Dendritic cell treated with granulocyte-macrophage colony-stimulating factor and Interleukin-4, amounts not matched to agents 40 ng/mL and 50 ng/mL, for 4 days (primary cell): Measurements from ENCODE around the gene CCDC177.

Experiments
- H3K27ac Mint-ChIP-seq: one replicate; pipeline ENCODE4 v1.8.0; 2022; ENCODE audit warnings: mild to moderate bottlenecking, mixed read lengths
- H3K27me3 Mint-ChIP-seq: one replicate; pipeline ENCODE4 v1.8.0; 2022; ENCODE audit warnings: mild to moderate bottlenecking, mixed read lengths
- H3K36me3 Mint-ChIP-seq: one replicate; pipeline ENCODE4 v1.8.0; 2022; ENCODE audit warnings: low read depth, mixed read lengths
- H3K4me1 Mint-ChIP-seq: one replicate; pipeline ENCODE4 v1.8.0; 2022; ENCODE audit warnings: low read depth, mixed read lengths
- H3K4me3 Mint-ChIP-seq: one replicate; pipeline ENCODE4 v1.8.0; 2022; ENCODE audit warnings: mild to moderate bottlenecking, moderate library complexity, mixed read lengths
- H3K9me3 Mint-ChIP-seq: one replicate; pipeline ENCODE4 v1.8.0; 2022; ENCODE audit warnings: mixed read lengths
- intact Hi-C: fragments of 100-400 bp; cut with micrococcal nuclease; formaldehyde crosslinking; loops from one replicate; pipeline ENCODE4 v1.15.0; 2022

Gene CCDC177

DNA sequence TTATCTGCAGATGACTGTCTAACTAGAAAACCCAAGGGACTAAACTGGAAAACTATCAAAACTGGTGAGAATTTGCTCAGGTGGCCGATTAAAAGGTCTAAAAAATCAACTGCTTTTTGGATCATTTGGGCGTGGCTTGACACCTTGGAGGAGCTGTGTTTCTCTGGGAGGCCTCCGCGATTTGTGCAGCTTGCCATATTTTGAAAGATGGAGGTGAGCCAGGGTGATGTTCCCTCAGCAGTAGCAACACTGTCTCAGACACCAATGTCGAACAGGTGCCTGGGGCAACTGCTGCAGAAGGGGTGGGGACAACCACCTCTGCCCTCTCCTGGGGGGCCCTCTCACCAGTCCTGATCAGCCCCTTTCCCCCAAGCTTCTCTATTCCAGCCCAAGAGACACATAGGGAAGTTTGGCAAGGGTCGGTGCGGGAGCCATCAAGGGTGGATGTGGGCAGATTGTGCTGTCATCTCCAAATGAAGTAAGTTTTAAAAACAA is 3.8 kb downstream of the CCDC177 start:
- no peak overlapping the region for H3K4me3 Mint-ChIP-seq
- H3K27me3 Mint-ChIP-seq, result peaks cover 89% of the 10 kb centered on the region

DNA sequence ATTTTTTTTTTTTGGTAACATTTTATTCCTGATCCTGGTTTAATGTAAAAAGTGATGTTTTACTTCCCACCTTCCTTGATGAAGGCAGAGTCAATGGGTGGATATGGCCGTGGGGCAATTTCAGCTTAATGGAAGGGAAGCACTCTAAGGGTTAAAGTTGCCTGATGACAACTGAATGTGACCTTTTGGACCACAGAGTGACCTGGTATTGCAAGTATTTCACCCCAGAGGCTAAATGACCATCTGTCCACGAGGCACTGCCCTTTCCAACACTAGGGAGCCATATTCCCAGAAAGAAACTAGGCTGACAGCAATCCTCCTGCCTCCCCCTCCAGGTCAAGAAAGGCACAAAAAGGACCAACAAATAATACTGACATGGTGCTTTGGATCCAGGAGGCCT is 4.8 kb downstream of the CCDC177 start:
- Mint-ChIP-seq H3K27ac (no peak overlapping the region), H3K9me3 (no peaks in the 10 kb centered on the region), H3K27me3 (peaks cover 88% of the 10 kb centered on the region), H3K36me3 (no peaks in the 10 kb centered on the region), H3K4me3 (no peak overlapping the region), H3K4me1 (peaks cover 12% of the 10 kb centered on the region)
- intact Hi-C loops, result loop anchor here (5.0 kb wide), 1 partner anchor 328 kb away; no protein-coding TSS in a partner anchor

More for the DNA sequence above, 3.8 kb downstream of the CCDC177 start:
- Mint-ChIP-seq H3K36me3 (no peaks in the 10 kb centered on the region), H3K4me1 (peaks cover 12% of the 10 kb centered on the region), H3K27ac (no peak overlapping the region), H3K9me3 (no peaks in the 10 kb centered on the region)
- intact Hi-C loops, result loop anchor here (5.0 kb wide), 1 partner anchor 329 kb away; no protein-coding TSS in a partner anchor

DNA sequence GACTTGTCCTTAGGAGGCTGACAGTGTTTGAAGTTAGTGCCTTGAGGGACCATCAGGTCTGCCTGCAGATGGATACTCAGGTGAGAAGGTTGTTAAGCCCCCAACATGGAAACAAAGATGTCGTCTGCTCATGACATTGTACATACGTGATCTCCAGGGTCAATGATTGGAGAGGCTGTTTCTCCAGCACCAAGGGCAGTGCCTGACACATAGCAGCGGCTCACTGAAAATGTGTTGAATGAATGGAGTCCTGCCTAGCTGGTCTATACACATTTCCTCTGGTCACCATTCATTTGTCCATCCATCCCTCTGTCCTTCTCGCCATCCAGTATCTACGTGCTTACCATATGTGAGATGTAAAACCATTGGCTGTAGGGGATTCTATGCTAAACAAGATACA is 7.1 kb downstream of the CCDC177 start:
- H3K9me3 Mint-ChIP-seq, result no peaks in the 10 kb centered on the region
- peaks cover 83% of the 10 kb centered on the region for H3K27me3 Mint-ChIP-seq
- no peaks in the 10 kb centered on the region for H3K36me3 Mint-ChIP-seq
- intact Hi-C loops, result no loop called here
- H3K4me3 Mint-ChIP-seq, result no peak overlapping the region
- H3K4me1 Mint-ChIP-seq, result peaks cover 6% of the 10 kb centered on the region
- no peak overlapping the region for H3K27ac Mint-ChIP-seq

DNA sequence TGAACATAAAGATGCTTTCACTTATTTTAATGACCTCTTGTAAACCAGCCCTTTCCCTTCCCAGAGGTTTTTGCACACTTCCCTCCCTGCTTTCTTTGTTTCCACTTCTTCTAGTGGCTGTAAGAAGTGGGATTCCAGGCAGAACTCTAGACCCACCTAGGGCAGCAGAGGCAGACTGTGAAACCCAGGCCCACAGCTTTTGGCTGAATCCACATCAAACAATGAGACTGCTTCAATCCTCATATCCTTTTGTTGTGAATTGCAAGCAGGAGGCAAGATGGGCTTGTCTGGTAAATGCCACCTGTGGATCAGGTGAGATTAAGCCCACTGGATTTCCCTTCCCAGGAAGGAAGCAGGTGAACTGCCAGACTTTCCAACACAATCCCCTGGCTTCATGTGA is 12.8 kb downstream of the CCDC177 start:
- intact Hi-C loops, result no loop called here
- no peak overlapping the region for H3K27ac Mint-ChIP-seq
- no peak overlapping the region for H3K4me3 Mint-ChIP-seq
- H3K27me3 Mint-ChIP-seq, result peaks cover 61% of the 10 kb centered on the region
- H3K9me3 Mint-ChIP-seq, result no peaks in the 10 kb centered on the region
- no peaks in the 10 kb centered on the region for H3K4me1 Mint-ChIP-seq
- no peaks in the 10 kb centered on the region for H3K36me3 Mint-ChIP-seq

DNA sequence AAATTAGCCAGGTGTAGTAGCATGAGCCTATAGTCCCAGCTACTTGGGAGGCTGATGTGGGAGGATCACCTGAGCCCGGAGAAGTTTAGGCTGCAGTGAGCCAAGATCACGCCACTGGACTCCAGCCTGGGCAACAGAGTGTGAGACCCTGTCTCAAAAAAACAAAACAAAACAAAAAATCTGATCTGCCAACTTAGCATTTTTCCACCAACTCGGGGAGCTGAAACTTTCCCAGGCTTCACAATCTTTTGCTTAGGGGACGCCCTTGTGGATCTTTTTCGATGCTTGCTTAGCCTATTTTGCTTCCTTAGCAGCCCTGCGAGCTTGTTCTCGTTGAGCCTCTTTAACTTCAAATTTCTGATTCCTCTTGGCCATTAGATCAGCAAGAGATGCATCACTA is 13.8 kb downstream of the CCDC177 start:
- Mint-ChIP-seq H3K4me3 (no peak overlapping the region), H3K4me1 (no peaks in the 10 kb centered on the region), H3K27ac (no peak overlapping the region), H3K9me3 (no peaks in the 10 kb centered on the region), H3K36me3 (no peaks in the 10 kb centered on the region), H3K27me3 (peaks cover 52% of the 10 kb centered on the region)
- intact Hi-C loops, result no loop called here

DNA sequence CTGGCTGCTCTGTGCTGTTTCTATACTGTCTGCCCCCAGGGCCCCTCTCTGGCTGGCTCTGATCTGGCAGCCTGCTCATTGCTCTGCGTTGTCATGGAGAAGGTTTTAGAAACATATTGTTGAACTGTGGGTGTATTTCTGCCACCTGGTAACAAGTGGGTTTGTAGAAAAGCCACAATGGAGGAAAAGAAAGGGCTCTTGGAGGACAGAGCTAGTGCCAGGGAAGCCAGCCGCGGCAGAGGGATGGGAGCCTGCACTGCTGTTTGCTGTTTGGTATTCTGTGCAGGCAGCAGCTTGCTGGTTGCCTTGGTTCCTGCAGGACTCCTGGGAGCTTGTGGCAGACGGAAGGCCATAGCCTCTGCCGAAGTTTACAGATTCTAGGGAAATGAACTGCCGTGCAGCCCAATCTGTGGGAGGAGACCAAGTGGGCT is 15.1 kb downstream of the CCDC177 start:
- Mint-ChIP-seq H3K27ac (no peak overlapping the region), H3K4me3 (no peak overlapping the region), H3K9me3 (no peaks in the 10 kb centered on the region), H3K4me1 (no peaks in the 10 kb centered on the region), H3K27me3 (peaks cover 47% of the 10 kb centered on the region), H3K36me3 (no peaks in the 10 kb centered on the region)
- intact Hi-C loops, result no loop called here

DNA sequence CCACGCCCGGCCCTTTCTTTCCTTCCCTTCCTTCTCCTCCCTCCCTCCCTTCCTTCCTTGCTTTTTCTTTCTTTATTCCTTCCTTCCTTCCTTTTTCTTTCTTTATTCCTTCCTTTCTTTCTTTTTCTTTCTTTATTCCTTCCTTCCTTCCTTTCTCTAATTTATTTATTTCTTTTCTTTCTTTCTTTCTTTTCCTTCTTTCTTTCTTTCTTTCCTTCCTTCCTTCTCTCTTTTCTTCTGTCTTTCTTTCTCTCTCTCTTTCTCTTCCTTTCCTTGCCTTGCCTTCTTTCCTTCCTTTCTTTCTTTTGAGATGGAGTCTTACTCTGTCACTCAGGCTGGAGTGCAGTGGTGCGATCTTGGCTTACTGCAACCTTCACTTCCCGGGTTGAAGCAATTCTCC is 15.9 kb downstream of the CCDC177 start:
- peaks cover 49% of the 10 kb centered on the region for H3K27me3 Mint-ChIP-seq
- H3K36me3 Mint-ChIP-seq, result no peaks in the 10 kb centered on the region
- intact Hi-C loops, result no loop called here
- H3K9me3 Mint-ChIP-seq, result no peaks in the 10 kb centered on the region
- no peak overlapping the region for H3K4me3 Mint-ChIP-seq
- no peak overlapping the region for H3K27ac Mint-ChIP-seq
- peaks cover under 1% of the 10 kb centered on the region for H3K4me1 Mint-ChIP-seq

DNA sequence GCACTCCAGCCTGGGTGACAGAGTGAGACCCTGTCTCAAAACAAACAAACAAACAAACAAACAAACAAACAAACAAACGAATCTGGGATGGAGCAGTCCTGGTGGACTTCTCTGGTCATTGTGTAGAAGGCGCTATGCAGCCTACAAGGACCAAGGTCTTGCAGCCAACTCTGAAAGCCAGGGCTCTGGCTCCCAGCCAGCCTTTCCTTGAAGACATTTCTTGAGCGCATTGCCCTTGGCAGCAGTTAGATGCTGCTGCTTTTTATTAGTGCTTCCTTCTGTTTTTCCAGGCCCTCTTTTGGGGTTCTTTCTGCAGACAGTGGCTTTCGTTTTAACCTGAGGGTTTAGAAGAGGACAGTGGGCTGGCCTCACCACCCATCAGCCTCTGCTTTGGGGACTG is 20.2 kb downstream of the CCDC177 start:
- Mint-ChIP-seq H3K9me3 (no peaks in the 10 kb centered on the region), H3K36me3 (no peaks in the 10 kb centered on the region), H3K27me3 (peaks cover 37% of the 10 kb centered on the region), H3K27ac (no peak overlapping the region), H3K4me3 (no peak overlapping the region), H3K4me1 (peaks cover 25% of the 10 kb centered on the region)
- intact Hi-C loops, result no loop called here

DNA sequence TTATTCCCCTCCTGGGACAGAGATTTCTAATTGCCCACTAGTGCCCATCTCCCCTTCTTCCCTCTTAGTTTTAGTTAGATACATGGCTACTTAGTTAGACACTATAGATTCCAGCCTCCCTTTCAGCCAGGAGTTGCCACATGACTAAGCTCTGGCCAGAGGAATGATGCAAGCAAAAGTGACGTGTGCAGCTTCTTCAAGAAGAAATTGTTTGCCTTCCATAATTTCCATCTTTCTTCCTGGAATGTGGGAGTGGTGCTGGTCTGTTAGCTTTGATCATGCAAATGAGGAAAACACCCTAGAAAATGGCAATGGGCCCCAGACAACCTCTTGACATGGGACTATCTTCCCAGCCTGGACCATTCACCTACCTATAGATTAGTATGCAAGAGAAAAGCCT is 21.4 kb downstream of the CCDC177 start:
- Mint-ChIP-seq H3K36me3 (no peaks in the 10 kb centered on the region), H3K9me3 (no peaks in the 10 kb centered on the region), H3K27ac (no peak overlapping the region), H3K4me1 (peaks cover 26% of the 10 kb centered on the region), H3K27me3 (peaks cover 38% of the 10 kb centered on the region), H3K4me3 (no peak overlapping the region)
- intact Hi-C loops, result no loop called here

DNA sequence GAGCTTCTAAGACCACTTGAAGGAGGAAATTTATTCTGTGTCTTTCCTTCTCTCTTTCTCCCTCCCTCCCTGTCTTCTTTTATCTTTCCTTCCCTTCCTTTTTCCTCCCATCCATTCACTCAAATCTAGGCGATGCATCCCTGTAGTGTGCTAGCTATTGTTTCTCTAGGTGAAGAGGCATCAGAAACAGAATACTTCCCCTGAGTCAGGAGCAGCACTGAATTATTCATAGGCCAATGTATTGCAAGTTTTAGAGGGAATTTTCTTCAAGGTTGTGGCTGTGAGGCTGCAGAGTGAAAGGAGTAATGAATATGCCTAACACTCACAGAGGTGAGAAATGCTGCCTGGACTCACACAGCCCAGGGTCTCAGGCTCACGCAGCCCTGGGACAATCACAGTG is 23.2 kb downstream of the CCDC177 start:
- intact Hi-C loops, result no loop called here
- Mint-ChIP-seq H3K9me3 (no peaks in the 10 kb centered on the region), H3K4me3 (no peak overlapping the region), H3K4me1 (peaks cover 32% of the 10 kb centered on the region), H3K27ac (no peak overlapping the region), H3K36me3 (no peaks in the 10 kb centered on the region), H3K27me3 (peaks cover 50% of the 10 kb centered on the region)

DNA sequence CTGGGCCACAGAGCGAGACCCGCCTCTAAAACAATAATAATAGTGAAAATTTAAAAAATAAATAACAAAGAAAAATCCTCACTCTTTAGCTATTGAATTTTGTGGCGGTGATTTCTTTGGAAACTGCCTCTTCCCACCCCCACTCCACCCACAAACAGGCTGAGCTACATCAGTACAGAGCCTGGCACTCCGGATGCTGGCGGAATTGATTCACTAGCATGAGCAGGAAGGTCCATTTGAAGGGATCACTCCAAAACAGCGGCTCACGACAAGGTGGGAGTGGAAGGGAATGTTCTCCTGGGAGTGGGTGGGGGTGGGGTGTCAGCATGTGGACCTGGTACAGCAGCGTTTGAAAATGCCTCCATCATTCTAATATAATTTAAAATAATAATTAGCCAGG is 26.1 kb downstream of the CCDC177 start:
- Mint-ChIP-seq H3K36me3 (no peaks in the 10 kb centered on the region), H3K27ac (no peak overlapping the region), H3K27me3 (peaks cover 46% of the 10 kb centered on the region), H3K4me1 (peaks cover 41% of the 10 kb centered on the region), H3K4me3 (no peak overlapping the region), H3K9me3 (no peaks in the 10 kb centered on the region)
- intact Hi-C loops, result no loop called here

DNA sequence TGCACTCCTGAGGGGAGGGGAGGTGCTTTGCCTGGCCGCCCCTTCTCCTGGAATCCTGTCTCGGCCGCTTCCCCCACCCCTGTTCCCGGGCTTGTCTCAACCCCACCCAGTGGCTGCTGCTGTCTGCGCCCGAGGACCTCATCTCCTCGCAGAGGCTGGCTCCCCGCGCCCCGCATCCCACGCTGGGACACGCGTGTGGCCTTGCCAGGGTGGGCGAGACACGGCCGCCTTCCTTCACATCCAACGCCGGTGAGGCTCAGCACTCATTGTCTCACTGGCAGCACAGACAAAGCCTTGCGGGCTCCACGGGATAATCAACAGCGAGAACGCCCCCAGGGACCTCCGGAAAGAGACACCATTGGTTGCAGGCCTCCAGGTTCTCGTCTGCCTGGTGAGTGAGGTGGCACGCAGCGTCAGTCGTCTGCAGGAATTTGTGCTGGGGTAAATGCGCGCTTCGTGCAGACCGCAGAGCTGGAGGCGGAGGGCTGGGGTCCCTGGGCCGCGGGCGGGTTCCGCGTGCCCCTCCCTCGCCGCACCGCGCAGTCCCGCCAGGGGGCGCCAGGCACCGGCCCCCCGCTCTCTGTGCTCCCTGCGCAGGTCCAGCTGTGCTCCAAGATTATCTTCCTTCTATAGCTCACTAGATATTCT is 26.8 kb downstream of the CCDC177 start:
- Mint-ChIP-seq H3K36me3 (no peaks in the 10 kb centered on the region), H3K27me3 (peaks cover 45% of the 10 kb centered on the region), H3K4me1 (peaks cover 41% of the 10 kb centered on the region), H3K27ac (no peak overlapping the region), H3K4me3 (no peak overlapping the region), H3K9me3 (no peaks in the 10 kb centered on the region)
- intact Hi-C loops, result no loop called here

DNA sequence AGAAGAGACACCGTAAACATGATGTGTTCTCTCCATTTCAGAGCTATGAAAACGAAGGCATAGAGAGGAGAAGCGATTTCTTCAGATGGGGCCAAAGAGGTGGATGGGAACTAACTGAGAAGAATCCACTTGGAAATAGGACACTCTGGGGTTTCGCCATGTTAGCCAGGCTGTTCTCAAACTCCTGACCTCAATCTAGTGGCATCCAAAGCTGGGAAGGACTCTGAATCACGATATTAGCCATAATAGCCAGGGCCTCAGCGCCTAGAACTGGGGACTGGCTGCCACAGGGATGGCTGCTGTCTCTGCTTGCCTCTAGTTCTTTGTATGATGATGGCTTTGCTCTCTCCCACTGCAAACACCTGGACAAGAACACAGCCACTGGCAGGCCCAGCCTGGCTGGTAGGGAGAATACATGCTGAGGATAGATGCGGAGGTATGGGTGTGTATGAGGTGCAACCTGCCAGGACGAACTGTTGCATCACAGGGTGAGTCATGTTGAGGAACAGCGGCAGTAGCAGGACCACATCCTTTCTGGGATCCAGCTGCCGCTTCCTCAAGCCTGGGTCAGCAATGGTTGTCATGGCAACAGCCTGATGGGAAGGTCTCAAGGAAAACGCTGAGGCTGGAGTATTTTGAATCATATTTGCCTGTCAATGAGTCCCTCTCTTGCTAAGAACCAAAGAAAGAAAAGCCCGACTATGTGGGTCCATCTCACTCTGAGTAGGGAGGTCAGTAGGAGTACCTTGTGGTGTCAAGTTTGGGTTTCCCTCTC is 31.1 kb downstream of the CCDC177 start:
- Mint-ChIP-seq H3K27ac (no peak overlapping the region), H3K4me3 (no peak overlapping the region), H3K27me3 (peaks cover 23% of the 10 kb centered on the region), H3K36me3 (no peaks in the 10 kb centered on the region), H3K4me1 (peaks cover 27% of the 10 kb centered on the region), H3K9me3 (no peaks in the 10 kb centered on the region)
- intact Hi-C loops, result no loop called here

DNA sequence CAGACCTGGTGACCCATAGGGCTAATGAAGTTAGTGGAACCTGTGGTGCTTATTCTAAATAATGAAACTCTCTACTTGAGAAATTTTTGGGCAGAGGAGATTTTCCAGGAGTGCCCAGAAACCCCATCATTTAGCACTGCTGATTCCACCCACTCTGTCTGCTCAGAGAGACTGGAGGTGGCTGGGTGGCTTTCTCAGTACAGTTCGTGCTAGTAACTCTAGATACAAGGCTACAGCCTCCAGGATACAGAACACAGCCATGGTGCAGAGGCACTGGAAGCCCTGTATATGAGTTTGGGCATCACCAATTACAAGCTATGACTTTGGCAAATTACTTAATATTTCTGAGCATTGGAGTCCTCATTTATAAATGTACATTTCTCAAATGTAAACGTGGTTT is 32.4 kb downstream of the CCDC177 start:
- H3K4me3 Mint-ChIP-seq, result no peak overlapping the region
- peaks cover 20% of the 10 kb centered on the region for H3K4me1 Mint-ChIP-seq
- intact Hi-C loops, result no loop called here

More for the DNA sequence above, 32.4 kb downstream of the CCDC177 start:
- Mint-ChIP-seq H3K27ac (no peak overlapping the region), H3K27me3 (peaks cover 14% of the 10 kb centered on the region), H3K36me3 (no peaks in the 10 kb centered on the region), H3K9me3 (no peaks in the 10 kb centered on the region)
